Activated CD4-positive, alpha-beta T cell treated with anti-CD3 and anti-CD28 coated beads for 4 hours (primary cell): Measurements from ENCODE around the gene BLZF1.
A peak's percentile ranks its signal among the peaks of the same experiment; 100 is the strongest.
"Not testable (repeated sequence)": the region's sequence is repeated elsewhere in the genome, so short reads cannot be mapped to it uniquely, and the experiment has no call there.

Experiments used
- DNase-seq, 2 donors: peaks; one replicate each; pipeline ENCODE4 v3.0.0-alpha.2; 2020

The BLZF1 gene

GRCh38 chr1:169361281-169361680, 6.7 kb upstream of the BLZF1 start:
- DNase-seq = no peak

GRCh38 chr1:169363046-169363730, 4.8 kb upstream of the BLZF1 start:
- peak in 1 of 2 donors; percentile 15 for DNase-seq

GRCh38 chr1:169364948-169365347, 3.0 kb upstream of the BLZF1 start:
- no peak for DNase-seq

- no peak for DNase-seq
These were observed 804 bp upstream of the BLZF1 start for GRCh38 chr1:169367096-169367685.

- DNase-seq = peak; percentile 20 to 28
These were observed 393 bp downstream of the BLZF1 start for GRCh38 chr1:169368406-169368769.

- DNase-seq = no peak
These were observed 3.4 kb downstream of the BLZF1 start for GRCh38 chr1:169371404-169371803.

- DNase-seq = no peak
These were observed 13.2 kb downstream of the BLZF1 start for GRCh38 chr1:169381162-169381561.

- DNase-seq = no peak
These were observed 15.5 kb downstream of the BLZF1 start for GRCh38 chr1:169383449-169383848.

- no peak for DNase-seq
These were observed 19.4 kb downstream of the BLZF1 start for GRCh38 chr1:169387399-169387798.

GRCh38 chr1:169390303-169390702, 22.3 kb downstream of the BLZF1 start:
- DNase-seq = no peak

GRCh38 chr1:169392406-169392805, 24.4 kb downstream of the BLZF1 start:
- DNase-seq = no peak

- no peak for DNase-seq
These were observed 28.0 kb downstream of the BLZF1 start for GRCh38 chr1:169395955-169396354.

- DNase-seq = not testable (repeated sequence)
These were observed 34.6 kb downstream of the BLZF1 start for GRCh38 chr1:169402578-169402977.

GRCh38 chr1:169408340-169408739, 40.3 kb downstream of the BLZF1 start:
- DNase-seq = not testable (repeated sequence)

- DNase-seq = no peak
These were observed 47.0 kb downstream of the BLZF1 start for GRCh38 chr1:169414952-169415351.

- no peak for DNase-seq
These were observed 53.3 kb downstream of the BLZF1 start for GRCh38 chr1:169421309-169421708.

- no peak for DNase-seq
These were observed 58.2 kb downstream of the BLZF1 start for GRCh38 chr1:169426174-169426705.

GRCh38 chr1:169427081-169427641, 59.2 kb downstream of the BLZF1 start, which contains the start of gene CCDC181:
Gene CCDC181 (minus strand): TSS chr1:169427474. CDS start chr1:169424927, 2,547 bp downstream.
- DNase-seq = peak; percentile 34 to 49
